Inflammatory macrophage treated with lipopolysaccharide for 1 hour (primary cell): ENCODE data around the gene TP53AIP1.

ENCODE experiments used
- DNase-seq, 2 donors: peaks; one replicate each; pipeline ENCODE4 v3.0.0-alpha.2; 2020 to 2022

Gene TP53AIP1

GRCh38 chr11:128886406-128887124 lies 56.1 kb downstream of the TP53AIP1 start:
- DNase-seq, result no peak
